ENCODE data around the gene POLD4. TPM values are rescaled to one million over a fixed set of nuclear protein-coding genes. Genes with fewer than 3 reads are reported as not detected.

The POLD4 gene
- polyA plus RNA-seq, 3 donors = 116 to 188 (median 169) TPM

GRCh38 chr11:67391304-67392182 lies 38.2 kb upstream of the POLD4 start, which contains the start of gene RAD9A:
RAD9A (plus strand) TSS chr11:67391986; CDS start chr11:67392045, 59 bp downstream.
- WGBS, 3 donors = 0 to 1% (median 1%) methylated on average over 70 to 75 of the region's 75 CpGs
- no peak within 1 kb of the TSS for H3K27ac ChIP-seq (ENCODE audit: low read depth, low read length)

- H3K27ac ChIP-seq (ENCODE audit: low read depth, low read length) = no peak overlapping the region
- 7 to 13% (median 13%) methylated on average over 14 to 15 of the region's 15 CpGs for WGBS, 3 donors
Measured at GRCh38 chr11:67390947-67391303, 37.6 kb upstream of the POLD4 start.

- H3K27ac ChIP-seq (ENCODE audit: low read depth, low read length) = no peak overlapping the region
- 65 to 71% (median 68%) methylated on average over 6 of the region's 6 CpGs for WGBS, 3 donors
Measured at GRCh38 chr11:67389477-67389876, 36.1 kb upstream of the POLD4 start.

GRCh38 chr11:67387518-67387917 lies 34.2 kb upstream of the POLD4 start:
- 55 to 70% (median 64%) methylated on average over 6 of the region's 6 CpGs for WGBS, 3 donors
- H3K27ac ChIP-seq (ENCODE audit: low read depth, low read length) = no peak overlapping the region

GRCh38 chr11:67387069-67387468 lies 33.7 kb upstream of the POLD4 start:
- 23 to 38% (median 25%) methylated on average over 9 of the region's 9 CpGs for WGBS, 3 donors
- no peak overlapping the region for H3K27ac ChIP-seq (ENCODE audit: low read depth, low read length)

DNA sequence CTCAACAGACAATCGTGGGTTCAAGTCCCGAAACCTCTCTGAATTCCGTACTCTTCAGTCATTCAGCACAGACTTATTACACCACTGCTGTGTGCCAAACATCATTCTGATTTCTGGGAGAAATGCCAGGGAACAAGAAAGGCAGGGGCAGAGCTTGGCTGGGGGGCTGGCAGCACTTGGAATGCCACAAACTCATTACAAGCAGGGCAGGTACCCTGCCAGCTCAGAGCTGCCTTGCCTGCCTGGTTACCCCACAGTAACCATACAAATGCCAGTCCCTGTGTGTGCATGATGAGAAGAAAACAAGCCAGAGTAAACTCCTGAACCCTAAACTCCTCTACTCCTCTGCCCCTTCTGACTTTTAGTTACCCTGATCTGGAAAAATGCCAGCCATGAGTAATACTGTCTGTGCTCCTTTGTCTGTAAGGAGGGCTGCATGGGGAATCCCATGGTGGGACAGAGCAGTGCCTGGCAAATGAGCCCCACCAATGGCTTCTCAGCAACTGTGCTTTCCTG lies 31.6 kb upstream of the POLD4 start:
- 64 to 83% (median 75%) methylated on average over 3 of the region's 3 CpGs for WGBS, 3 donors
- no peak overlapping the region for H3K27ac ChIP-seq (ENCODE audit: low read depth, low read length)

GRCh38 chr11:67382276-67383136 lies 29.2 kb upstream of the POLD4 start:
- WGBS, 3 donors = 41 to 45% (median 43%) methylated on average over 16 of the region's 16 CpGs
- no peak overlapping the region for H3K27ac ChIP-seq (ENCODE audit: low read depth, low read length)

GRCh38 chr11:67381244-67381972 lies 28.1 kb upstream of the POLD4 start:
- H3K27ac ChIP-seq (ENCODE audit: low read depth, low read length) = no peak overlapping the region
- 64 to 79% (median 64%) methylated on average over 13 of the region's 13 CpGs for WGBS, 3 donors

DNA sequence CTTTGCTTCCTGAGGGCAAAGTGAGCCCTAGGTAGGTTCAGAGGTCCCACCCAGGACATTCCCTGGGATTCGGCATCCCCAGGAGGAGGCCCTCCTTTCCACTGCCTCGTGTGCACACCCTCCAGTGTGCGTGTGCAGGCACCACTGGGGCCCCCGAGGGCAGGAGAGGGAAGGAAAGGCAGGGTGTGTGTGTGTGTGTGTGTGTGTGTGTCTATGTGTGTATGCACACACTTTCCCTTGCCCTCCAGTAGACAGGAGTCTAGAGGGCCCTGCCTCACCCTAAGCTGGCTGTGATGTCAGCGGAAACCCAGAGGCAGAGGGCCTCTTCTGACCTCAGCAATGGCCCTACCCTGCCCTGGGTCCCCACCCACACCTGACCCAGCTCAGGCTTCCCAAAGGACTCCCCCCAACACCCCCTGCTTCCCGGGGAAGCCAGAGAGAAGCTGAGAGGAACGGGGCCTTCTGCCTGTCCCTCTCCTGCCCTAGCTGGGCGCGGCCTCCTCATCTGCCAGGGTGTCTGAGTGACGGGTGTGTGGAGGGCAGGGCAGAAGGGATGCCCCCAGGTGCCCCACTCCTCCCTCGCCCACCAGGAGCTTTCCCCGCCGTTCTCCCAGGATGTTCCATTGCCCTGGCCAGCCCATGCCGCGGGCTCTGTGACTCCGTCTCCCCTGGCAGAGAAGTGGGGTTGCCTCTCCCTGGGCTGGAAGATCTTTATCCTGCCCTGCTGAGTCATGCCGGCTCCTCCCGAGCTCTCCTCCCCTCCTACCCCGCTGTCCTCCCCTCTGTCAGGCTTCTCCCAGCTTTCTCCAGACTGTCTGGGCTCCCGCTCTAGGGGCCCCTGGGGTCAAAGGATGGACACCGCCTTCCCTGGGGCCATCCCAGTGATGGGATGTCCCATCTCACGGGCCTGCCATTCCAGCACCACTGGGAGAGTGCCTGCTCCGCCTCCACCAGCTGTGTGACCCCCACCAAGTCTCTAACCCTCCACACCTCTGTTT lies 26.0 kb upstream of the POLD4 start:
- no peak overlapping the region for H3K27ac ChIP-seq (ENCODE audit: low read depth, low read length)
- WGBS, 3 donors = 61 to 77% (median 62%) methylated on average over 23 of the region's 23 CpGs

DNA sequence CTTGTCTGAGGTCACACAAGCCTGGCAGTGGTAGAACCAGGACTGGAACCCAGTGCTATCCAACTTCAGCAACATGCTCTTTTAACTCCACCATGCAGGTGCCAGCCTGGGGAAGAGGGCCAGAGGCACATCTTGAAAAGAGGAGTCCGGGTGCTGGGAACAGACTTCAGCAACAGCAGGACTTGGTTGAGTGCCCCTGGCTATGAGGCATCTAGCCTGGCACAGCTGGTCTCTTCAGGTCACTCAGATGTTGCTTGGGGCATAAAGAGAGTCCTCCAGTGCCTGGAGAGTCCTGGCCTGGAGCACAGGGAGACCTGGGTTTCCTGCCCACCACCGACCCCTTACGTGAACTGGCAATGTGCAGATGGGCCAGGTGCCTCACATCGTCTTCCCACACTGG lies 25.2 kb upstream of the POLD4 start:
- WGBS, 3 donors = 89 to 94% (median 92%) methylated on average over 4 of the region's 4 CpGs
- no peak overlapping the region for H3K27ac ChIP-seq (ENCODE audit: low read depth, low read length)

- 76 to 87% (median 87%) methylated on average over 6 of the region's 6 CpGs for WGBS, 3 donors
- no peak overlapping the region for H3K27ac ChIP-seq (ENCODE audit: low read depth, low read length)
Measured at GRCh38 chr11:67376873-67377808, 23.8 kb upstream of the POLD4 start.

GRCh38 chr11:67376063-67376820 lies 22.9 kb upstream of the POLD4 start:
- H3K27ac ChIP-seq (ENCODE audit: low read depth, low read length) = no peak overlapping the region
- 78 to 81% (median 81%) methylated on average over 7 of the region's 7 CpGs for WGBS, 3 donors

DNA sequence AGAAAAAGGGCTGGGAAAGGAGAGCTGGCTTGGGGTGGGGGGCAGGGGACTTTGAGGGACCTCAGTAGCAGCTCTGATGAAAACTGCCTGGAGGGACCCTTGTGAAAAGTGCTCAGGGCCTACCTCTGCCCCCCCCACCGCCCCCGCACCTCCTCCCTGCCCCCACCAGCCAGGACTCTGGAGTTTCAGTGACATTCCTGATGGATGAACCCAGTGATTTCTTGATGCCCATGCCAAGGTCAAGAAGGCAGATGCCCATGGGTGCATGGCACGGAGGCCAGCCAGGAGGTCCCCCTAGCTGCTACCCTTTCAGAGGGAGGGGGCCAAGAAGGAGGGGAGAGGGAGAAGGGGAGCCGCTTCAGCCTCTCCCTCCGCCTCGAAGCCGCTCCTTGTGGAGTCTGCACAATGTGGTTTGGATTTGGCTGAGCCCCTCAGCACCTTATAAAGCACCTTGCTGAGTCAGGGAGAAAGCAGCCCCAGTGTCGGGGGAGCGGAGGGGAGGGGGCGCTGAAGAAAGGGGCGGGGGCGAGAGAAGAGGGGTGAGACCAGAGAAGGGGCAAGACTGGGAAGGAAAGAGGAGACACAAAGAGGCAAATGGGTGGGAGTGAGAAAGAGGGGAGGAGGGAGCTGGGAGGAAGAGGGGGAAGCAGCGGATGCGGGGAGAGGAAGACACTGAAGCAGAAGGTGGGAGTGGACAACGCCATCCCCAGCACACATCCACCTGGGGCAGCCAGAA lies 22.1 kb upstream of the POLD4 start:
- WGBS, 3 donors = 53 to 57% (median 54%) methylated on average over 14 to 15 of the region's 15 CpGs
- H3K27ac ChIP-seq (ENCODE audit: low read depth, low read length) = no peak overlapping the region

GRCh38 chr11:67374571-67375281 lies 21.4 kb upstream of the POLD4 start:
- WGBS, 3 donors = 23 to 34% (median 24%) methylated on average over 9 of the region's 9 CpGs
- H3K27ac ChIP-seq (ENCODE audit: low read depth, low read length) = no peak overlapping the region

All from adipose tissue (tissue), 3 donors.